ENCODE results near the gene PRKG2. TPM values are rescaled to one million over a fixed set of nuclear protein-coding genes. Genes with fewer than 3 reads are reported as not detected.

Gene PRKG2
- polyA plus RNA-seq, 1 donor (not counting 4 experiments of a cell fraction or from before 2014, with no cell fraction given), result 0.68 TPM

DNA sequence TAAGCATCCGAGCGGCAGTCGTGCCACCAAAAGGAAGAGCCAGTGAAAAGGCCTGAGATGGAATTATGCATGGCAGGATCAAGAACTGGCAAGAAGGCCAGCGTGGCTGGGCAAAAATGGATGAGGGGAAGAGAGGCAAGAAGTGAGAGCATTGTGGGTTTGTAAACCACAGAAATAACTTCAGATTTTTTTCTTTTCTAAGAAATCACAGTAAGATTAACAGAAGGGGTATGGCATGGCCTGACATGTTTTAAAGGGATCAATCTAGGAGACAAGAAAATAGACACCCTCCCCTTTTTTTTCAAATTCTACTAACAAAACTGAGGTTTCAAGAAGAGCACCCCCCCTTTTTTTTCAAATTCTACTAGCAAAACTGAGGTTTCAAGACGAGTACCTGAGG is 102.0 kb downstream of the PRKG2 start:
- Histone ChIP-seq H3K4me3 (ENCODE audit: control insufficient read depth in 2 of 3, extremely low read depth in 1 of 3, insufficient read depth in 2 of 3, low read depth in 1 of 3, low read length in 3 of 3) (no peak overlapping the region), H3K27me3 (ENCODE audit: control insufficient read depth, extremely low read depth, insufficient read depth, low read length) (no peaks in the 10 kb centered on the region), H3K4me2 (ENCODE audit: control insufficient read depth, extremely low read depth, insufficient read depth, low read depth, low read length) (no peak overlapping the region), H3K79me2 (ENCODE audit: control insufficient read depth, insufficient read depth, low read length) (no peaks in the 10 kb centered on the region), H3K9me3 (ENCODE audit: control insufficient read depth, low read depth, low read length) (no peaks in the 10 kb centered on the region), H4K20me1 (ENCODE audit: control insufficient read depth, extremely low read depth, insufficient read depth, low read length) (no peaks in the 10 kb centered on the region), H3K27ac (ENCODE audit: control insufficient read depth, insufficient read depth, low read length) (no peak overlapping the region), H2AFZ (ENCODE audit: control insufficient read depth, low read length) (no peak overlapping the region), H3K9ac (ENCODE audit: control insufficient read depth, extremely low read depth, insufficient read depth, low read length) (no peak overlapping the region), H3K9me1 (ENCODE audit: control insufficient read depth, extremely low read depth, insufficient read depth, low read length) (no peaks in the 10 kb centered on the region), H3K4me1 (ENCODE audit: control insufficient read depth, extremely low read depth, insufficient read depth, low read length) (no peaks in the 10 kb centered on the region), H3K36me3 (ENCODE audit: control insufficient read depth in 2 of 2, extremely low read depth in 1 of 2, insufficient read depth in 2 of 2, low read length in 2 of 2) (no peaks in the 10 kb centered on the region)
- DNase-seq (ENCODE audit: low read depth, low spot score) (no peak), FAIRE-seq (no peak)
- no peak for TF ChIP-seq EZH2 (IDR thresholded peaks at IDR 0.05; ENCODE audit: low read length)
- TF ChIP-seq, protein P1, sequence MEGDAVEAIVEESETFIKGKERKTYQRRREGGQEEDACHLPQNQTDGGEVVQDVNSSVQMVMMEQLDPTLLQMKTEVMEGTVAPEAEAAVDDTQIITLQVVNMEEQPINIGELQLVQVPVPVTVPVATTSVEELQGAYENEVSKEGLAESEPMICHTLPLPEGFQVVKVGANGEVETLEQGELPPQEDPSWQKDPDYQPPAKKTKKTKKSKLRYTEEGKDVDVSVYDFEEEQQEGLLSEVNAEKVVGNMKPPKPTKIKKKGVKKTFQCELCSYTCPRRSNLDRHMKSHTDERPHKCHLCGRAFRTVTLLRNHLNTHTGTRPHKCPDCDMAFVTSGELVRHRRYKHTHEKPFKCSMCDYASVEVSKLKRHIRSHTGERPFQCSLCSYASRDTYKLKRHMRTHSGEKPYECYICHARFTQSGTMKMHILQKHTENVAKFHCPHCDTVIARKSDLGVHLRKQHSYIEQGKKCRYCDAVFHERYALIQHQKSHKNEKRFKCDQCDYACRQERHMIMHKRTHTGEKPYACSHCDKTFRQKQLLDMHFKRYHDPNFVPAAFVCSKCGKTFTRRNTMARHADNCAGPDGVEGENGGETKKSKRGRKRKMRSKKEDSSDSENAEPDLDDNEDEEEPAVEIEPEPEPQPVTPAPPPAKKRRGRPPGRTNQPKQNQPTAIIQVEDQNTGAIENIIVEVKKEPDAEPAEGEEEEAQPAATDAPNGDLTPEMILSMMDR (optimal IDR thresholded peaks at IDR 0.05 in 1 of 3, IDR thresholded peaks at IDR 0.05 in 1 of 3, conservative IDR thresholded peaks at IDR 0.05 in 1 of 3; ENCODE audit: extremely low read depth in 1 of 3, insufficient read depth in 2 of 3, low read length in 3 of 3), result no peak
- dilution Hi-C loops (cut with MboI; ENCODE audit: extremely low pct_ligation_motif_present, low sequenced_read_pairs), result no loop called here

GRCh38 chr4:81109356-81109755 is 105.7 kb downstream of the PRKG2 start:
- H2AFZ ChIP-seq (ENCODE audit: control insufficient read depth, low read length), result no peak overlapping the region
- no peaks in the 10 kb centered on the region for H3K36me3 ChIP-seq (ENCODE audit: control insufficient read depth in 2 of 2, extremely low read depth in 1 of 2, insufficient read depth in 2 of 2, low read length in 2 of 2)
- TF ChIP-seq EZH2 (IDR thresholded peaks at IDR 0.05; ENCODE audit: low read length), result no peak
- TF ChIP-seq, protein P1 (optimal IDR thresholded peaks at IDR 0.05 in 1 of 3, IDR thresholded peaks at IDR 0.05 in 1 of 3, conservative IDR thresholded peaks at IDR 0.05 in 1 of 3; ENCODE audit: extremely low read depth in 1 of 3, insufficient read depth in 2 of 3, low read length in 3 of 3), result no peak
- H3K9me1 ChIP-seq (ENCODE audit: control insufficient read depth, extremely low read depth, insufficient read depth, low read length), result no peaks in the 10 kb centered on the region
- no peak for DNase-seq (ENCODE audit: low read depth, low spot score)
- H3K27me3 ChIP-seq (ENCODE audit: control insufficient read depth, extremely low read depth, insufficient read depth, low read length), result no peaks in the 10 kb centered on the region
- no peaks in the 10 kb centered on the region for H3K4me1 ChIP-seq (ENCODE audit: control insufficient read depth, extremely low read depth, insufficient read depth, low read length)
- H3K27ac ChIP-seq (ENCODE audit: control insufficient read depth, insufficient read depth, low read length), result no peak overlapping the region
- no peaks in the 10 kb centered on the region for H4K20me1 ChIP-seq (ENCODE audit: control insufficient read depth, extremely low read depth, insufficient read depth, low read length)
- no peak for FAIRE-seq
- dilution Hi-C loops (cut with MboI; ENCODE audit: extremely low pct_ligation_motif_present, low sequenced_read_pairs), result no loop called here
- no peaks in the 10 kb centered on the region for H3K79me2 ChIP-seq (ENCODE audit: control insufficient read depth, insufficient read depth, low read length)
- no peaks in the 10 kb centered on the region for H3K9me3 ChIP-seq (ENCODE audit: control insufficient read depth, low read depth, low read length)
- H3K4me3 ChIP-seq (ENCODE audit: control insufficient read depth in 2 of 3, extremely low read depth in 1 of 3, insufficient read depth in 2 of 3, low read depth in 1 of 3, low read length in 3 of 3), result no peak overlapping the region
- H3K4me2 ChIP-seq (ENCODE audit: control insufficient read depth, extremely low read depth, insufficient read depth, low read depth, low read length), result no peak overlapping the region
- no peak overlapping the region for H3K9ac ChIP-seq (ENCODE audit: control insufficient read depth, extremely low read depth, insufficient read depth, low read length)
